Measurements from ENCODE around the gene HACD3. TPM values are rescaled to one million over a fixed set of nuclear protein-coding genes. Genes with fewer than 3 reads are reported as not detected.
"Not testable (repeated sequence)": the region's sequence is repeated elsewhere in the genome, so short reads cannot be mapped to it uniquely, and the experiment has no call there.

Gene HACD3
- total RNA-seq, 2 experiments from 2014 or later: 47.3 to 47.9 TPM

- ChIA-PET CTCF (no interaction called here), POLR2A (no interaction called here)
Measured at GRCh38 chr15:65540314-65540713, 10.1 kb downstream of the HACD3 start.

- POLR2A ChIA-PET: no interaction called here
- CTCF ChIA-PET: interaction anchor here (0.6 kb wide), 1 partner anchor 29 kb away, joined by 4 read pairs; no protein-coding TSS in a partner anchor
Measured at GRCh38 chr15:65541231-65541820, 11.1 kb downstream of the HACD3 start.

GRCh38 chr15:65547841-65548240 lies 17.6 kb downstream of the HACD3 start:
- CTCF ChIA-PET: no interaction called here
- POLR2A ChIA-PET: no interaction called here

- POLR2A ChIA-PET: not testable (repeated sequence)
- CTCF ChIA-PET: interaction anchor here (0.6 kb wide), 1 partner anchor 230 kb away, joined by 4 read pairs; no protein-coding TSS in a partner anchor
Measured at GRCh38 chr15:65549288-65549687, 19.0 kb downstream of the HACD3 start.

- CTCF ChIA-PET: no interaction called here
- POLR2A ChIA-PET: no interaction called here
Measured at GRCh38 chr15:65550681-65551098, 20.4 kb downstream of the HACD3 start.

GRCh38 chr15:65551183-65551582 lies 20.9 kb downstream of the HACD3 start:
- ChIA-PET CTCF (no interaction called here), POLR2A (no interaction called here)

GRCh38 chr15:65552851-65553250 lies 22.6 kb downstream of the HACD3 start:
- POLR2A ChIA-PET, CTCF ChIA-PET: not testable (repeated sequence)

GRCh38 chr15:65553691-65554090 lies 23.4 kb downstream of the HACD3 start:
- ChIA-PET POLR2A (no interaction called here), CTCF (no interaction called here)

GRCh38 chr15:65556622-65557021 lies 26.4 kb downstream of the HACD3 start:
- CTCF ChIA-PET: no interaction called here
- POLR2A ChIA-PET: no interaction called here

- CTCF ChIA-PET: no interaction called here
- POLR2A ChIA-PET: no interaction called here
Measured at GRCh38 chr15:65558336-65558735, 28.1 kb downstream of the HACD3 start.

GRCh38 chr15:65558997-65559760 lies 28.9 kb downstream of the HACD3 start:
- CTCF ChIA-PET: interaction anchor here (0.5 to 1.2 kb wide), 2 partner anchors 189 to 366 kb away, joined by 3 to 5 read pairs; no protein-coding TSS in a partner anchor
- POLR2A ChIA-PET: no interaction called here

- ChIA-PET POLR2A (no interaction called here), CTCF (interaction anchor here (1.2 kb wide), 1 partner anchor 365 kb away, joined by 5 read pairs; no protein-coding TSS in a partner anchor)
Measured at GRCh38 chr15:65559941-65560340, 29.7 kb downstream of the HACD3 start.

GRCh38 chr15:65561934-65562333 lies 31.7 kb downstream of the HACD3 start:
- POLR2A ChIA-PET: no interaction called here
- CTCF ChIA-PET: no interaction called here

- ChIA-PET POLR2A (no interaction called here), CTCF (no interaction called here)
Measured at GRCh38 chr15:65569728-65570127, 39.5 kb downstream of the HACD3 start.

- CTCF ChIA-PET: no interaction called here
- POLR2A ChIA-PET: no interaction called here
Measured at GRCh38 chr15:65571971-65572370, 41.7 kb downstream of the HACD3 start.

- POLR2A ChIA-PET: no interaction called here
Measured at GRCh38 chr15:65576664-65577063, 46.4 kb downstream of the HACD3 start.

GRCh38 chr15:65577129-65577996 lies 47.1 kb downstream of the HACD3 start:
- POLR2A ChIA-PET: no interaction called here
- CTCF ChIA-PET: no interaction called here

More at GRCh38 chr15:65576664-65577063, 46.4 kb downstream of the HACD3 start:
- CTCF ChIA-PET: interaction anchor here (0.6 kb wide), 1 partner anchor 59 kb away, joined by 3 read pairs; no protein-coding TSS in a partner anchor

GRCh38 chr15:65578904-65579728 lies 48.9 kb downstream of the HACD3 start:
- CTCF ChIA-PET: no interaction called here

GRCh38 chr15:65579762-65580161 lies 49.5 kb downstream of the HACD3 start:
- ChIA-PET POLR2A (no interaction called here), CTCF (no interaction called here)

More at GRCh38 chr15:65578904-65579728, 48.9 kb downstream of the HACD3 start:
- POLR2A ChIA-PET: no interaction called here

- CTCF ChIA-PET: no interaction called here
- POLR2A ChIA-PET: no interaction called here
Measured at GRCh38 chr15:65580287-65580686, 50.0 kb downstream of the HACD3 start.

Measured in activated CD8-positive, alpha-beta memory T cell treated with anti-CD3 and anti-CD28 coated beads for 36 hours (primary cell).